Lower leg skin (tissue), 3 donors: Measurements from ENCODE around the gene OR5K4.

Source experiments
- POLR2A ChIP-seq, 2 donors: fragments of 450-650 bp; IDR thresholded peaks; one replicate each; pipeline ENCODE4 v1.6.1; 2016 to 2017; ENCODE audit warnings: antibody characterized with exemption in 2 of 2, mild to moderate bottlenecking in 1 of 2, moderate library complexity in 1 of 2
- TF ChIP-seq, protein P1 (sequence below), 3 donors: fragments of 450-650 bp; IDR thresholded peaks; one replicate each; pipeline ENCODE4 v1.5.1; 2016; ENCODE audit warnings: antibody characterized with exemption in 3 of 3, mild to moderate bottlenecking in 3 of 3, moderate library complexity in 2 of 3

GRCh38 chr3:98323425-98323824 is 30.2 kb upstream of the OR5K4 start:
- TF ChIP-seq, protein P1, sequence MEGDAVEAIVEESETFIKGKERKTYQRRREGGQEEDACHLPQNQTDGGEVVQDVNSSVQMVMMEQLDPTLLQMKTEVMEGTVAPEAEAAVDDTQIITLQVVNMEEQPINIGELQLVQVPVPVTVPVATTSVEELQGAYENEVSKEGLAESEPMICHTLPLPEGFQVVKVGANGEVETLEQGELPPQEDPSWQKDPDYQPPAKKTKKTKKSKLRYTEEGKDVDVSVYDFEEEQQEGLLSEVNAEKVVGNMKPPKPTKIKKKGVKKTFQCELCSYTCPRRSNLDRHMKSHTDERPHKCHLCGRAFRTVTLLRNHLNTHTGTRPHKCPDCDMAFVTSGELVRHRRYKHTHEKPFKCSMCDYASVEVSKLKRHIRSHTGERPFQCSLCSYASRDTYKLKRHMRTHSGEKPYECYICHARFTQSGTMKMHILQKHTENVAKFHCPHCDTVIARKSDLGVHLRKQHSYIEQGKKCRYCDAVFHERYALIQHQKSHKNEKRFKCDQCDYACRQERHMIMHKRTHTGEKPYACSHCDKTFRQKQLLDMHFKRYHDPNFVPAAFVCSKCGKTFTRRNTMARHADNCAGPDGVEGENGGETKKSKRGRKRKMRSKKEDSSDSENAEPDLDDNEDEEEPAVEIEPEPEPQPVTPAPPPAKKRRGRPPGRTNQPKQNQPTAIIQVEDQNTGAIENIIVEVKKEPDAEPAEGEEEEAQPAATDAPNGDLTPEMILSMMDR (IDR thresholded peaks at IDR 0.05) = no peak
- TF ChIP-seq POLR2A (IDR thresholded peaks at IDR 0.05) = no peak
